Ectodermal cell (in vitro differentiated cells): ENCODE measurements around the gene RAB31.
"Not testable (repeated sequence)": the region's sequence is repeated elsewhere in the genome, so short reads cannot be mapped to it uniquely, and the experiment has no call there.

Source experiments
- H3K27ac ChIP-seq: 2 replicates; pipeline ENCODE4 v1.7.0; 2013; ENCODE audit warnings: mild to moderate bottlenecking, low read depth, low read length; ENCODE audit not compliant: insufficient read depth, poor library complexity, severe bottlenecking
- H3K27me3 ChIP-seq: 2 replicates; pipeline ENCODE4 v1.7.0; 2013; ENCODE audit warnings: mild to moderate bottlenecking, low read length; ENCODE audit not compliant: insufficient read depth, control insufficient read depth, poor library complexity, severe bottlenecking
- H3K36me3 ChIP-seq: one replicate; pipeline ENCODE4 v1.7.0; 2013; ENCODE audit warnings: low read length; ENCODE audit not compliant: control insufficient read depth, insufficient read depth
- H3K4me1 ChIP-seq: one replicate; pipeline ENCODE4 v1.7.0; 2013; ENCODE audit warnings: low read length; ENCODE audit not compliant: control insufficient read depth, insufficient read depth
- H3K4me3 ChIP-seq: 2 replicates; pipeline ENCODE4 v1.7.0; 2013; ENCODE audit warnings: low read depth, low read length, control low read depth; ENCODE audit not compliant: insufficient read depth
- H3K9me3 ChIP-seq: 2 replicates; pipeline ENCODE4 v1.7.0; 2013; ENCODE audit warnings: mild to moderate bottlenecking, low read length, moderate library complexity; ENCODE audit not compliant: control insufficient read depth
- WGBS, 2 experiments: methylation state at CpG; one replicate each; pipeline ENCODE4 v1.1.7; 2013; ENCODE audit warnings: missing lambda C conversion rate in 2 of 2; 5-methylcytosine and 5-hydroxymethylcytosine counted together

RAB31 gene

DNA sequence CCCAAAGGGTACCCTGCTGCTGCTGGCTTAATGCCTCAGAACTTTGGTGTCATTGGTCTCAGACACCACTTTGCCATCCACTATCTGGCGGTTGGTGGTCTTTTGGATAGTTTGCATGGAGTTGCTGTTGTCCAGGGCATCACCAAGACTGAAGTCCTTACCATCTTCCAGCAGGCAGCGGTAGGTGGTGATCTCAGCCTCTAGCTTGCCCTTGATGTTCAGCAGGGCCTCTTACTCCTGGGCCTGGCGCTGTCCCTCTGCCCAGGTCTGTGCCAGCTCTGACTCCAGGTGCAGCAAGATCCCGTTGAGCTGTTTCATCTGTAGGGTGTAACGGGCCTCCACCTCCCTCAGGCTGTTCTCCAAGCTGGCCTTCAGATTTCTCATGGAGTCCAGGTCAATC, 29.9 kb upstream of the RAB31 start:
- not testable (repeated sequence) for H3K4me3 ChIP-seq, H3K27ac ChIP-seq, H3K27me3 ChIP-seq, H3K4me1 ChIP-seq, H3K36me3 ChIP-seq, H3K9me3 ChIP-seq
- 97% methylated on average over 5 of the region's 5 CpGs for WGBS, 2 experiments

DNA sequence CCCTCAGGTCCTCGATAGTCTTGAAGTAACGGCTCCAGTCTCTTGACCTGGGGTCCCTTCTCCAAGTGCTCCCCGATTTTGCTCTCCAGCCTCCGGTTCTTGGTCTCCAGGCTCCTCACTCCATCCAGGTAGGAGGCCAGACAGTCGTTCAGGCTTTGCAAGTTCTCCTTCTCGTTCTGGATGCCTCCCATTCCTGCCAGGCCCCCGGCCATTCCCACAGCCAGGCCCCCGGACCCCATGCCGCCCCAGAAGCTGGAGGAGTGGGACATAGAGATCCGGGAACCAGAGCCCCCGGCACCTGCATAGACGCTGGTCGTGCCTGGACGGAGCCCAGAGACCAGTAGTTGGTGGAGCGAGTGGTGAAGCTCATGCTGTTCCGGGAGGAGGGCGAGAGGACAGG, 29.0 kb upstream of the RAB31 start:
- no peak overlapping the region for H3K27ac ChIP-seq
- no peaks in the 10 kb centered on the region for H3K27me3 ChIP-seq
- WGBS, 2 experiments, result 93 to 96% methylated on average over 17 of the region's 17 CpGs
- H3K9me3 ChIP-seq, result no peaks in the 10 kb centered on the region
- H3K4me1 ChIP-seq, result no peaks in the 10 kb centered on the region
- H3K36me3 ChIP-seq, result no peaks in the 10 kb centered on the region
- no peak overlapping the region for H3K4me3 ChIP-seq

DNA sequence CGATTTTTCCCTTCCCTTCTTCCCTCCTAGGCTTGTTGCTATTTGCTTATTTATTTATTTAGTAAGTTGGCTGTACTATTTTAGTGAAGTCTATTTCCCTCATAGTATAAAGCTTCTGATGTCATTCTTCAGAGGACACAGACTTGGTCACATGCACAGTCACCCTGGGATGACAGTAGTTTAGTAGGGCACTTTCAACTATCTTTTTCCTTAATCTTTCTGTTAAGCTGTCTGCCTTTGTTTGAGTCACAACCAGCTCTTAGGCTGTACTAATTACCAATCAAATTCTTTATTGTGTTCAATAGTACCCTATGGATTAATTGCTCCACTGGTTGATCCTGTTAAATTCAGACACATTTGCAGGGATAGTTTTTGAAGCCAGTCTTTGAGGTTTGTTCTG, 26.9 kb upstream of the RAB31 start:
- H3K9me3 ChIP-seq, result no peaks in the 10 kb centered on the region
- H3K4me1 ChIP-seq, result no peaks in the 10 kb centered on the region
- H3K27ac ChIP-seq, result no peak overlapping the region
- no CpG with 5 or more reads among the region's 1 CpG for WGBS, 2 experiments
- no peaks in the 10 kb centered on the region for H3K36me3 ChIP-seq
- no peak overlapping the region for H3K4me3 ChIP-seq
- no peaks in the 10 kb centered on the region for H3K27me3 ChIP-seq

DNA sequence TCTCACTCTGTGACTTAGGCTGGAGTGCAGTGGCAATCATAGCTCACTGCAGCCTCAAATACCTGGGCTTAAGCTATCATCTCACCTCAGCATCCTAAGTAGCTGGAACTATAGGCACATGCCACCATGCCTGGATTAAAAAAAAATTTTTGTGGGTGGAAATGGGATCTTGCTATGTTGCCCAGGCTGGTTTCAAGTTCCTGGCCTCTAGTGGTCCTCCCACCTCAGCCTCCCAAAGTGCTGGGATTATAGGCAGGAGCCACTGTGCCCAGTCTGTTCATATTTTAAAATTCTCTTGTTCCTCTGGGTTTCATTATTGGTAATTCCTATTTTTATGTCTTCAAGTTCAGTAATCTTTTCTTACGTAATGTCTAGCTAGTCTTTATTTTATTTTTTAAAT, 25.5 kb upstream of the RAB31 start:
- Histone ChIP-seq H3K4me3 (no peak overlapping the region), H3K27me3 (no peaks in the 10 kb centered on the region), H3K9me3 (no peaks in the 10 kb centered on the region), H3K4me1 (no peaks in the 10 kb centered on the region), H3K27ac (no peak overlapping the region), H3K36me3 (no peaks in the 10 kb centered on the region)
- WGBS, 2 experiments, result no CpG with 5 or more reads among the region's 1 CpG

DNA sequence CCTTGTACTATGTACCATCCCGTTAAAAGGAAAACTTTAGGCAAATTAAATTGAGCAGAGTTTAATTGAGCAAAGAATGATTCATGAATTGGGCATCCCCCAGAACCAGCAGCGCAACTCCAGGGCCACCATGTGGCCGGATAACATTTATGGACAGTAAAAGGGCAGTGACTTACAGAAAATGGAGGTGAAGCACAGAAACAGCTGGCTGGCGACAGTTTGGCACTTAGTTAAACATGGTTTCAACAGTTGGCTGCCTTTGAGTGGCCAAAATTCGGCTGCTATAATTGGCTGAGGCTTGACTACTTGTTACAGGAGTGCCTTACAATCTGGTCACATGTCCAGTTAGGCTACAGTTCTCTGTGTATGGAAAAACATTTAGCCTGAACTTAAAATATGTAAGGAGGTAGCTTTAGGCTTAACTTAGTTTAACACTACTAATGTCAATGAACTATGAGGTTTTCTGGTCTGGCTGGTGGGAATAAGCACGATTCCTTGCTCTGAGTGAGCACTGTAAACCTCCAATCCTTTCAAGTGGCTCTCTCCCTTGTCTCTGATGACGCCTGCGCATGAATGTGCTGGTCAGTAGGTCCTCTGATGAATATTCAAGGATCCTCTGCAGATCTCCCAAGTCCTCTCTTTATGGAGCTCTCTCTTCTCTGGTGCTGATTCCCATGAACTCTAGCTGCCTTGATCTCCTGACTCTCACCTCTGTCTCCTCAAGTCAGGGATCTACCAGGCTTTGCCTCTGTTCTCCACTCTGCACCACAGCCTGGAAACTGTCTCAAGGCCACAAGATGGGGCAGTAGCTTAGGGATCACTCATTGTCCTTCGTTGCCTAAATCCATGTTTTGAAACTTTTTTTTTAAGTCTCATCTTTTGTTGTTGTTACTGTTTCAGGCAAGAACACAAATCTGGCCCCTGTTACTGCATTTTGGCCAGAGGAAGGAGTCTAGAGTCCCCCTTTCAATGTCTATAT, 24.4 kb upstream of the RAB31 start:
- no peaks in the 10 kb centered on the region for H3K27me3 ChIP-seq
- no peaks in the 10 kb centered on the region for H3K36me3 ChIP-seq
- no peak overlapping the region for H3K4me3 ChIP-seq
- no peaks in the 10 kb centered on the region for H3K9me3 ChIP-seq
- no peak overlapping the region for H3K27ac ChIP-seq
- no peaks in the 10 kb centered on the region for H3K4me1 ChIP-seq
- 87 to 89% methylated on average over 9 of the region's 9 CpGs for WGBS, 2 experiments

DNA sequence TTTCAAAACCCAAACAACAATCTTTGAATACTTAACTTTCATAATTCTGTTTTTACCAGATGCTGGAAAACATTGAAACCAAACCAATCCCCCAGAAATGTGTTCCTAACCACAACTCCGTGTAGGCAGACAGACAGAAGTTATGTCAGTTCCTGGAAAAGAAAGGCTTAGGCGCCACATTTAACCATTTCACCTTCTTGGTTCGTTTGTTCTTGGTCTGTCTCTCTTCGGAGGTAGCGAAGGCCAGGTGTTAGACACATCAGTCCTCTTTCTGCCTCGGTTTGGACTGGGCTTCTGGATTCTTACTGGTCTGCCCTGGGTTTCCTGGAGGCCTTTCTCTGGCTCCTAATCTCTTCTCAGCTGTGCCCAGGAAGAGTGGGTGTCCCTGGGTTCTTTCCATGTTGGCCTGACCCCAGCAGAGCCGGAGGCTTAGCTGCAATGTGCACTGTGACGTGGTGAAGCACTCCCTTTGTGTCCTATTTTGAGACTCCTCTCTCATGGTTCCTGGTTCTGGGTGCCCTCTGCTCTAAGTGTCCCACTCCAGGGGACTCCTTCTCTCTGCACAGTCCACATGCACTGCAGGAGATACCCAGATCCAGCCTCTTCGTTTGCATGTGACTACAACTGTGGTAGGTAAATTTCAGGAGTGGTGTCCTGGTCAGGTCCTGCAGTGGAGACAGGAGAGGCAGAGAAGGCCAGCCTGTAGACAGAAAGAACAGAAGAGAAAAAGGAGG, 23.1 kb upstream of the RAB31 start:
- WGBS, 2 experiments, result 86 to 88% methylated on average over 9 of the region's 9 CpGs
- Histone ChIP-seq H3K9me3 (no peaks in the 10 kb centered on the region), H3K27ac (no peak overlapping the region), H3K27me3 (no peaks in the 10 kb centered on the region), H3K36me3 (no peaks in the 10 kb centered on the region), H3K4me3 (no peak overlapping the region), H3K4me1 (no peaks in the 10 kb centered on the region)

DNA sequence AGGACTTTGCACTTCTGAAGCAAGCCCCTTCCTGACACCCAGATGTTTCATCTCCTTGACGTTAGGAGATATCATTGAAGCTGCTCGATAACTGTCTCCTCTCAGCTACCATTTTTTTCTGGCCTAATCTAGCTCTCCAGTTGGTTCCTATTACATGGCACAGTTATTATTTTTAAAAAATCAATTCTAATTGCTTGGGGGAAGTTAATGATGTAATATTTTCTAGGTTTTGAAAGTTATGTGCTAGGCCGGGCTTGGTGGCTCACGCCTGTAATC, 22.5 kb upstream of the RAB31 start:
- Histone ChIP-seq H3K36me3 (no peaks in the 10 kb centered on the region), H3K4me1 (no peaks in the 10 kb centered on the region), H3K9me3 (no peaks in the 10 kb centered on the region), H3K4me3 (no peak overlapping the region), H3K27ac (no peak overlapping the region), H3K27me3 (no peaks in the 10 kb centered on the region)
- 89 to 96% methylated on average over 4 of the region's 4 CpGs for WGBS, 2 experiments

DNA sequence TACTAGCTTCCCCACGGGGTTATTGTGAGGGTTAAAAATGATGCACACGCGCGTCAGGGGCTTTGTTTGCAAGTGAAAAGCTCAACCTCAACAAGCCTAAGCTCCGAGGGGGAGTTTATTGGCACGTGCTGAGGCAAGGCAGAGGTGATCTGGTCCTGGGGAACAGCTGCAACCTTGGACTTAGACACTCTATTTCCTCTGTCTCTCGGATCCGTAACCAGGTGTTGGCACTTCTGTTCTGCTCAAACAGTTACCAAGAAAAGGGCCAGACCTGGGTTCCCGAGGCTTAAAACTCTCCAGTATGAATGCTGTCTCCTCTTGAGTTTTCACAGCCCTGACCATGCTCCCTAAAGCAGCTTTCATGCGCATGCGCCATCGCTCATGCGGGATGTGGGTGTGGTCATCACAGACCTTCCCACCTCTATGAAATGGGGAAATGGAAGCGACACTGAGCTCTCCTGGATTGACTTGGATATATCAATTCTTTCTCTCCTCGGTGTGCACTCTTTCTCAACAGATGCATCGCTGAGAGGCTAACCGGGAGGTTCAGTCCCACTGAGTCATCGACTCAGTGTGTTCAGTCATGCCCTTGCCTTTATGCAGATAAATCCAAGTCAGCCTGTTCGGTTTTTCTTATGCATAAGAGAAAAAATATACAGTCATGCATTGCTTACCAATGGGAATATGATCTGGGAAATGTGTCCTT, 19.9 kb upstream of the RAB31 start:
- WGBS, 2 experiments, result 75% methylated on average over 19 of the region's 19 CpGs
- Histone ChIP-seq H3K36me3 (no peaks in the 10 kb centered on the region), H3K9me3 (no peaks in the 10 kb centered on the region), H3K27me3 (no peaks in the 10 kb centered on the region), H3K4me1 (no peaks in the 10 kb centered on the region), H3K27ac (no peak overlapping the region), H3K4me3 (no peak overlapping the region)

DNA sequence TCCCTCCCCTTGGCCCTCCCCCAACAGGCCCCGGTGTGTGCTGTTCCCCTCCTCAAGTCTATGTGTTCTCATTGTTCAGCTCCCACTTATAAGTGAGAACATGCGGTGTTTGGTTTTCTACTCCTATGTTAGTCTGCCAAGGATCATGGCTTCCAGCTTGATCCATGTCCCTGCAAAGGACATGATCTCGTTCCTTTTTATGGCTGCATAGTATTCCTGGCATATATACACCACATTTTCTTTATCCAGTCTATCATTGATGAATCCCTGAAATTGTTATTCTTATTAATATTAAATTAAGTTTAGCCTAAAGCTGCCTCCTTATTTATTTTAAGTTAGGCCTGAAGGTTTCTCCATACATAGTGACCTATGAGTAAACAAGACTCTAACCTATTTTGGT, 18.8 kb upstream of the RAB31 start:
- H3K36me3 ChIP-seq, result no peaks in the 10 kb centered on the region
- H3K27ac ChIP-seq, result no peak overlapping the region
- no peaks in the 10 kb centered on the region for H3K4me1 ChIP-seq
- no peaks in the 10 kb centered on the region for H3K9me3 ChIP-seq
- 93 to 94% methylated on average over 3 of the region's 3 CpGs for WGBS, 2 experiments
- H3K27me3 ChIP-seq, result no peaks in the 10 kb centered on the region
- H3K4me3 ChIP-seq, result no peak overlapping the region
